Fibroblast of skin of scalp (primary cell): ENCODE data around the gene PDE6A.

Experiments
- DNase-seq: peaks from one replicate; pipeline ENCODE4 v3.0.0-alpha.2; 2013

PDE6A gene

GRCh38 chr5:149833116-149833827 lies 111.3 kb downstream of the PDE6A start:
- no peak for DNase-seq

DNA sequence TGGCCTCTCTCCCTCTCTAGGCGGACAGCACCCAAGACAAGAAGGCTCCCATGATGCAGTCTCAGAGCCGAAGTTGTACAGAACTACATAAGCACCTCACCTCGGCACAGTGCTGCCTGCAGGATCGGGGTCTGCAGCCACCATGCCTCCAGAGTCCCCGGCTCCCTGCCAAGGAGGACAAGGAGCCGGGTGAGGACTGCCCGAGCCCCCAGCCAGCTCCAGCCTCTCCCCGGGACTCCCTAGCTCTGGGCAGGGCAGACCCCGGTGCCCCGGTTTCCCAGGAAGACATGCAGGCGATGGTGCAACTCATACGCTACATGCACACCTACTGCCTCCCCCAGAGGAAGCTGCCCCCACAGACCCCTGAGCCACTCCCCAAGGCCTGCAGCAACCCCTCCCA lies 112.0 kb downstream of the PDE6A start:
- no peak for DNase-seq

GRCh38 chr5:149831492-149831891 lies 113.1 kb downstream of the PDE6A start:
- peak; percentile 24 for DNase-seq

- no peak for DNase-seq
Observed at GRCh38 chr5:149830579-149830978, 114.0 kb downstream of the PDE6A start.

- peak; percentile 20 for DNase-seq
Observed at GRCh38 chr5:149829954-149830353, 114.6 kb downstream of the PDE6A start.

GRCh38 chr5:149828161-149829011 lies 116.2 kb downstream of the PDE6A start:
- peak; percentile 89 for DNase-seq

DNA sequence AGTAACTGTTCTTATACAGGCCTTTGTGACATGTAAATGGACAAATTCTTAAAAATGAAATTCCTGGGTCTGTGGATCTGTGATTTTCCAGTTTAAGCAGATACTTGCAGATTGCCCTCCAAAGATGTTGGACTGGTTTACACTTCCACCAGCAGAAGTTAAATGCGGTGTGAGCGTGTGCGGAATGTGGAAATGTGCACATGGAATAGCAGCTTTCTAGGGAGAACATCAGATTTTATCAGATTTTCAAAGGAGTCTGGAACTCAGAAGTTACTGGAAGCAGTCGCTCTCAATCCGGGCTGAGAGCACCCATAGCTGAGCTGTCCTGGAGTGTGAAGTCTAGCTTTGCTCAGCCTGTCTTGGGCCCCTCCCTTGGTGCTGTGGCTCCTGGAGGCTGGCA lies 117.0 kb downstream of the PDE6A start:
- DNase-seq: no peak

- no peak for DNase-seq
Observed at GRCh38 chr5:149827086-149827485, 117.5 kb downstream of the PDE6A start.

DNA sequence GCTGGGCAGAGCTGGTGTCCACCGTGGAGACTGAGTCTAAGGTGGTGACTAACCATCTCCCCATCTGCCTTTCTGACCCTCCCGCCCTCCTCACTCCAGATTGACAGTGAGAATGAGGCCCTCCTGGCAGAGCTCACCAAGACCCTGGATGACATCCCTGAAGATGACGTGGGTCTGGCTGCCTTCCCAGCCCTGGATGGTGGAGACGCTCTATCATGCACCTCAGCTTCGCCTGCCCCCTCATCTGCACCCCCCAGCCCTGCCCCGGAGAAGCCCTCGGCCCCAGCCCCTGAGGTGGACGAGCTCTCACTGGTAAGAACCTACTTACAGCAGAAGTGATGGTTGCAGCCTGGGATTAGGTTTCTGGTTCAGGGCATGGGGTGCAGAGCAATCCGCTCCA lies 118.0 kb downstream of the PDE6A start:
- DNase-seq: no peak

DNA sequence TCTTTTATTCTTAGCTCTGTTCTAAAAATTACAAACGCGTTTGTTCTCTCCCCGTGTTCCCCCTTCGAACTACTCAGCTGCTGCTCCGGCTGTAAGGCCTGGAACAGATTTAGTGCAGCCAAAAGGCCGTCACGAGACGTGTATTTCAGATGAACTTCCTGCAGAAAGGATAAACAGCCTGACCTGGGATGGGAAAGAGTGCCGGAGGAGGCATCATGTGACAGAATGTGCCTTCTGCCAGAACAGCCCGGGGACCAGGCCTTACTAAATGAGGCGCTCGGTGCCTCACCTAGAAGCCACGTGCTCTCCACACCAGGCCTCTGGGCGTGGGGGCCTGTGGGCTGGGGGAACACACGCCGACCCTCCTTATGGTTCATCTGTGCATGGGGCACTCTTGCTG lies 119.7 kb downstream of the PDE6A start:
- DNase-seq: no peak

- DNase-seq: no peak
Observed at GRCh38 chr5:149824120-149824519, 120.5 kb downstream of the PDE6A start.

GRCh38 chr5:149823375-149823774 lies 121.2 kb downstream of the PDE6A start:
- DNase-seq: no peak

- no peak for DNase-seq
Observed at GRCh38 chr5:149822301-149822700, 122.3 kb downstream of the PDE6A start.

DNA sequence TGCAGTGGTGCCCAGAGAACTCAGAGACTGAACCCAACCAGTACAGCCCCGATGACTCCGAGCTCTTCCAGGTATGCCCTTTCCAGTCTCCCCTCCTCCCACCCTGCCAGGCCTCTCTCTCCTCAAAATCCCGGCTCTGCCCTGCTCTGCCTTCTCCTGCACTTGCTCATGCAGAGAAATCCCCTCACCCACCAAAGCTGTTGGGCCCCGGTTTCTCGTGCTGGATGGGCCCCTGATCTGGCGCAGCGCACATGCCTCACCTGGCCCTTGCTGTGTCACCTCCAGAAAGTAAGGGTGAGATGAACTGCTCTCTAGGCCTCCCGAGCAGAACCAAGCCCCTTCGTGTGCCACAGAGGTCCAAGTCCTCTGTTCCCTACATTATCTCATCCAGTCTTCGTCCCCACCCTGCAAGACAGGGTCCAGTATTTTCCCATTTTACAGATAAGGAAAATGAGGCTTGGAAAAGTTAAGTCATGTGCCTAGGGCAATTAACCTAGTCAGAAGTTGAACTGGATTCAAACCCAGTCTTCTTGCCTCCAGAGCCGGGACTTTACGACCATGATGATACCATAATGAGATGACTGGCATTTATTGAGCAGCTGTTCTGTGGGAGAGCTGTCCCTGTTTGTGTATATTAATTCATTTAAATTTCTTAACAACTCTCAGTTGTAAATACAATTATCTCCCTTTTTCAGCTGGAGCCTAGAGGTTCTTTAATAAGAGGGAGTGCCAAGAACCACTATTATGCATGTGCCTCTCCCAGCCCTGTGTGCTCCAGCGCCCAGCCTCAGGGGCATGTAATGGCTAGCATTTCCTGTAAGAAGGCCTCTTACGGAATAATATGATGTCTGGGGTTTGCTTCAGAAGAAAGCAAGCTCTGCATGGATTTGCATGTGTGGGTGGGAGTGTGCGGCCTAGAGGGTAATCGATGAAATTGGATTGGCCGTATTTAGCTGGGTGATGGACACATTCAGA lies 123.8 kb downstream of the PDE6A start:
- no peak for DNase-seq

DNA sequence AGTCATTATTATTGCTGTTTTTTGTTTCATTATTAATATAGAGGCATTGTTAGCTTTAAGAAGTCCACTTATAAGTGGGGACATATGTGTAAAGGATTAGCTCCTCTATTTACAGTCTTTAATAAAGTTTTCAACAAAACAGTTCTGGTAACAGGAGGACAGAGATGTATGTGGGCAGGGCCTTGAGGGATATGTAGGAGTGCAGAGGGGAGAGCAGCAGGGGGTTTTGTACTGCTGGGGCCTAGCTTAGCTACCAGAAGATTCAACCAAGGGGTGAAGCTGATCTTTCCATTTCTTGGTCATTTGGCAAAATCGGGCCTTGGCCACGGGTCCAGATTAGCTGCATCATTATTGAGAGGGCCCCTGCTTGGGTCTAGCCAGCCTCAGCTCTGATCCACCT lies 124.6 kb downstream of the PDE6A start:
- no peak for DNase-seq

DNA sequence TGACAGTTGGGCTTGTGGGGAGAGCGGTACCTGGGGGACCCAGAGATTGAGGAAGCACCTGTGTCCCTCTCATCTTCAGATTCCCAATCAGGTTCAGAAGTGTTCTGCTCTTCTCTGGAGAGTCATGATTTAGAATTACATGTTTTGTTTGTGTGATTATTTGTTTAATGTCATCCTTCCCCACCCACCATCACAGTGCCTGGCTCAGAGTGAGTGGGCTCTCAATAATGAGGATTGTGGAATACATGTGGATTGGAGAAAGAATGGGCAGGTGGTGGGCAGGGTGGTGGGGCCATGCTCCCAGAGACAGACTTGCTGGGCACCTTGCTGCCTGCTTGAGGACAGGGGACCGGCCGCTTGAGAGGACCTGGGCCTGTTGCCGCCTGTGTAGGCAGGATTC lies 126.5 kb downstream of the PDE6A start:
- DNase-seq: no peak

DNA sequence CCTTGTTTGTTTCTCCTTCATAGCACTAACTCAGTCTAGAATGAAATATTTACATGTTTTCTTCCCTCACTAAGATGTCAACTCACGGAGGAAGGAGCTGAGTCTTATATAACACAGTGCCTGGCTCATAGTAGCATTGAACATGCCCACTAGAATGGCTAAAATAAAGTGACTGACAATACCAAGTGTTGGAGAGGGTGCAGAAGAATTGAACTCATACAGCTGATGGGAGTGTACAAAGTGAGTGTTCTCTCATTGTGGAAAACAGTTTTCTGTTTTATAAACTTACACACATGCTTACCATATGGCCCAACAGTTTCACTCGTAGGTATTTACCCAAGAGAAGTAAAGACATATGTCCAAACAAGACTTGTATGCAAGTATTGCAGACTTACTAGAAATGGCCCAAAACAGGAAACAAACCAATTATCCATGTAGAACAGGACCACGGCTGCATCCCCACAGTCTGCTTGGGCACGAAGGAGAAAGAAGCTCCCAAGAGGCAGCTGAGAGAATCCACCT lies 127.0 kb downstream of the PDE6A start:
- DNase-seq: no peak

GRCh38 chr5:149816661-149817060 lies 127.9 kb downstream of the PDE6A start:
- no peak for DNase-seq

DNA sequence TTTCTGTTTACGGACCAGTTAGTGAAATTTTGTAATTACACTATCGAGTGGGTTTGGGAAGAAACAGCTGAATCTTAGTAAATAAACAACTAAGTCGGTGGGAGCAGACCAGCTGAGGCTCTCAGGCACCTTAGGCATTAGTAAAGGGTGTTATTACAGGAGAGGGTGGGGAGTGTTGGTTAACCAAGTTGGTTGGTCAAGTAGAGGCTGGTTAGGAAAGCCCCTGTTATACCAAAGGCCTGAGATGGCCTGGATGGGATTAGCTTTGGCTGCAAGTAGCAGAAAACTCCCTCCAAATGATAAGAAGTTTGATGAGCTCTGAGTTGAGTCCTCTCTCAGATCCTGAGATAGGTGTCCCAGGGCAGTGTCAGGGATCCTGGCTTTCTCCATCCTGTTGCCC lies 133.1 kb downstream of the PDE6A start:
- no peak for DNase-seq

DNA sequence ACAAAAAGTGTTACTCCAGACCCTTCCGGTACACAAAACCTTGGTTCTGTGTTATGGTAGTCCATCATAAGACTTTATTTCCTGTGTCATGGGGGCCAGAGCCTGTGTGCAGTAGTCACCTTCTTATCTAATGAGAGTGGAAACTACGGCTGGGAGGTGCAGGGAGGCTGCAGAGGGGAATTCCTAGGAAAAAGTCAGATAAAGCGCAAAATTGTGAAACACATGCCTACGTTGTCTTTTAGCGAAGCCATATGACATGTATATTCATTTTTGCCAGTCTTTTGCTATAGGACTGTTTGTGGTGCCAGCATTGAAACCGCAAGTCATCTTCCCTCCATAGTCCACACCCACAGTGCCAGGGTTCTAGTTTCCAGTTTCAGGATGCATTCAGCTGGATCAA lies 133.7 kb downstream of the PDE6A start:
- no peak for DNase-seq

- no peak for DNase-seq
Observed at GRCh38 chr5:149809931-149810691, 134.5 kb downstream of the PDE6A start.
